CD4-positive, CD25-positive, alpha-beta regulatory T cell (primary cell): ENCODE measurements around the gene FATE1. TPM values are rescaled to one million over a fixed set of nuclear protein-coding genes. Genes with fewer than 3 reads are reported as not detected.
A peak's percentile ranks its signal among the peaks of the same experiment; 100 is the strongest.
"Not testable (repeated sequence)": the region's sequence is repeated elsewhere in the genome, so short reads cannot be mapped to it uniquely, and the experiment has no call there.

Source experiments
- ATAC-seq, 2 donors: fragments of 150-1000 bp; cut with Tn5 transposase; one replicate each; pipeline ENCODE4 v1.10.0; 2021; ENCODE audit warnings: low read depth in 2 of 2, moderate number of reproducible peaks in 2 of 2, moderate library complexity in 1 of 2
- DNase-seq, 3 donors: peaks; one replicate each; pipeline versions ENCODE4 v3.0.0 to v3.0.0-alpha.2; 2012 to 2022; ENCODE audit warnings: mixed read lengths in 1 of 3
- H3K27ac ChIP-seq: one replicate; pipeline ENCODE4 v1.7.0; 2013; ENCODE audit warnings: mild to moderate bottlenecking, low read length; ENCODE audit not compliant: insufficient read depth, poor library complexity, severe bottlenecking
- H3K27me3 ChIP-seq: one replicate; pipeline ENCODE4 v1.7.0; 2013; ENCODE audit warnings: low read length; ENCODE audit not compliant: control insufficient read depth, insufficient read depth
- H3K36me3 ChIP-seq: one replicate; pipeline ENCODE4 v1.7.0; 2013; ENCODE audit warnings: mild to moderate bottlenecking, low read length, moderate library complexity; ENCODE audit not compliant: control insufficient read depth, insufficient read depth
- H3K4me1 ChIP-seq: 2 replicates; pipeline ENCODE4 v1.7.0; 2013; ENCODE audit warnings: mild to moderate bottlenecking, low read length; ENCODE audit not compliant: insufficient read depth, control insufficient read depth, poor library complexity, severe bottlenecking
- H3K4me3 ChIP-seq: one replicate; pipeline ENCODE4 v1.7.0; 2013; ENCODE audit warnings: low read depth, mild to moderate bottlenecking, low read length, moderate library complexity
- H3K9me3 ChIP-seq, 2 experiments: 1 replicate in 1 of 2; 2 replicates in 1 of 2; pipeline ENCODE4 v1.7.0; 2013; ENCODE audit warnings: low read length in 2 of 2, mild to moderate bottlenecking in 1 of 2, moderate library complexity in 1 of 2; ENCODE audit not compliant: control insufficient read depth in 2 of 2
- H3K27ac Mint-ChIP-seq, 3 donors: one replicate each; pipeline ENCODE4 v1.8.0; 2020 to 2022; ENCODE audit warnings: mild to moderate bottlenecking in 3 of 3, mixed read lengths in 3 of 3, moderate library complexity in 2 of 3
- H3K27me3 Mint-ChIP-seq: one replicate; pipeline ENCODE4 v1.8.0; 2022; ENCODE audit warnings: mild to moderate bottlenecking, mixed read lengths
- H3K36me3 Mint-ChIP-seq: one replicate; pipeline ENCODE4 v1.8.0; 2020; ENCODE audit warnings: mixed read lengths
- H3K4me1 Mint-ChIP-seq, 4 donors: one replicate each; pipeline ENCODE4 v1.8.0; 2020 to 2022; ENCODE audit warnings: mixed read lengths in 4 of 4, mild to moderate bottlenecking in 1 of 4
- H3K4me3 Mint-ChIP-seq, 4 donors: one replicate each; pipeline ENCODE4 v1.8.0; 2020 to 2022; ENCODE audit warnings: mild to moderate bottlenecking in 4 of 4, mixed read lengths in 4 of 4, moderate library complexity in 3 of 4
- H3K9me3 Mint-ChIP-seq, 7 donors: one replicate each; pipeline ENCODE4 v1.8.0; 2020 to 2022; ENCODE audit warnings: mixed read lengths in 7 of 7, mild to moderate bottlenecking in 3 of 7, moderate library complexity in 2 of 7
- polyA plus RNA-seq, 4 donors: library from polyadenylated mRNA; unstranded; fragments of 300-500 nt; fragmentation: Illumina TruSeq; gene quantifications; one replicate each; pipeline ENCODE4 v1.2.3, GENCODE V29; 2021
- total RNA-seq: library from RNA; stranded (reverse); gene quantifications from one replicate; pipeline ENCODE4 v1.2.3, GENCODE V29; 2022

FATE1 gene
- total and polyA plus RNA-seq, 5 donors from 2014 or later: not detected

DNA sequence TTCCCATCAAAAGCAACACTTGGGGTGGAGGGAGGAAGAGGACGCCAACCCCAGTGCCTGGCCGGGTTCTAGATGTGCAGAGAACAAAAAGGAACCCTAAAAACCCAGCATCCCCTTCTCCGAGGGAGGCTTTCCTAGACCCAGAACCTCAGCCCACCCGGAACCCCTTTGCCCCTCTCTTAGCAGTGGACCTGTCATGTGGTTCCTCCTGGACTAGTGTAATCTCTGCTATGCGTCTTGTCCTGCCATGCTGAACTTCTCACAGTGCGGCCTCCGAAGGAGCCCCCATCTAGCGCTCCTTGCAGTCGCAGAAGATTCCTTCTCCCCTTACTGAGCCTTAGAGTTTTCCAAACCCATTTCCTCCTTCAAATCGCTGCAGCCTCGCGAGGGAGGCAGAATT, 21.7 kb upstream of the FATE1 start:
- ATAC-seq: no peak
- H3K9me3 ChIP-seq: no peaks in the 10 kb centered on the region
- H3K27me3 ChIP-seq: no peaks in the 10 kb centered on the region
- H3K27ac Mint-ChIP-seq: no peak overlapping the region
- peaks cover 0 to 1% (median 0%) of the 10 kb centered on the region in 7 donors for H3K9me3 Mint-ChIP-seq
- H3K36me3 Mint-ChIP-seq: no peaks in the 10 kb centered on the region
- no peaks in the 10 kb centered on the region for H3K4me1 ChIP-seq
- H3K4me3 Mint-ChIP-seq: no peak overlapping the region
- H3K27ac ChIP-seq: no peak overlapping the region
- no peak overlapping the region for H3K4me3 ChIP-seq
- no peaks in the 10 kb centered on the region for H3K36me3 ChIP-seq
- H3K27me3 Mint-ChIP-seq: peaks cover 16% of the 10 kb centered on the region
- H3K4me1 Mint-ChIP-seq: peaks cover 0 to 2% (median 0%) of the 10 kb centered on the region in 4 donors
- no peak for DNase-seq

DNA sequence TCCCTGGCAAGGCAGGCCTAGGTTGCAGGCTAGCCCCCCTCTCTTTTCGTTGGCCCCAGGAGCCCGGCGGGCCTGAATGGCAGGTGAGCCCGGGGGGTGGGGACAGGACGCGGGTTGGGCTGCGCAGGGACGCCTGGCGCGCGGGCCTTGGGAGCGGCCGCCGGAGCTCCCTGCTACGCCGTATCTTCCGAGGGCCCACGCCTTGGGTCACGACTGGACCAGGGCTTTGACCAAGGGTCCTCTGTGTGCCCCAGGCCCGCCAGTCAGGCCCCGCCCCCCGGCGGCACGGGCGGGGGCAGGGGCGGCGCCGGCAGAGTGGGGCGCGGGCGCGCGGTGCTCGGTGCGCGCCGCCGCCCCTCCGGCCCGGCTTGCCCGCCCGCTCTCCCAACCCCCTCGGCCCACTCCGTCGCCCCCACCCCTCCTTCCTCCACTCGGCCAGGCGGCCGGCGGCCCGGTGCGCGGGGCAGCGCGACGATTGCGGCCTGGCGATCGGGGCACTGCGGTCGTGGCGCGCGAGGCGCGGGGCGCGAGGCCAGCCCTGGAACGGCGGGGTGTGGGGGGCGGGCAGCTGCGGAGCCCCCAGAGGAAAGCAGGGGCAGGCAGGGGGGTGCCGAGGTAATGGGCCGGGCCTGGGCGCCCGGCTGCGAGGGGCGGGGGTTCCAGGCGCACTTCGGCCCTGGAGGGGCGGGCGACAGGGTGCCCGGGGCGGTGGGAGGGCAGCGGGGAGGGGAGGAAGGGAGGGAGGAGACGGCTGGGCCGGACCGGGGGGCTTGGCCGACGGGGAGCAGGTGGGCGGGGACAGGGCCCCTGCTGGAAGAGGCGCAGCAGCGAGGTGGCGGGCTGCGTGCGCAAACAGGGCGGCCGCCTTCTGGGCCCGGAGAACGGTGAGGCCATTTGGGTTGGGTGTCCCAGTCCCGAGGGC, 20.9 kb upstream of the FATE1 start, which contains the start of gene PRRG3:
TSS of gene PRRG3 (plus strand) at position 798 of the 922 bp plus-strand sequence. CDS start 3,357 bp downstream, outside the sequence.
- no peak within 1 kb of the TSS for H3K27ac ChIP-seq
- H3K4me1 Mint-ChIP-seq: peaks cover 0 to 2% (median 0%) of the 10 kb centered on the region in 4 donors
- no peaks in the 10 kb centered on the region for H3K36me3 ChIP-seq
- H3K27me3 ChIP-seq: no peaks in the 10 kb centered on the region
- H3K27ac Mint-ChIP-seq: no peak within 1 kb of the TSS
- H3K4me1 ChIP-seq: no peaks in the 10 kb centered on the region
- H3K9me3 Mint-ChIP-seq: peaks cover 0 to 1% (median 0%) of the 10 kb centered on the region in 7 donors
- no peaks in the 10 kb centered on the region for H3K36me3 Mint-ChIP-seq
- H3K27me3 Mint-ChIP-seq: peaks cover 16% of the 10 kb centered on the region
- H3K9me3 ChIP-seq: no peaks in the 10 kb centered on the region
- H3K4me3 Mint-ChIP-seq: peak within 1 kb of the TSS in 1 of 4 donors; percentile 46
- no peak for ATAC-seq
- H3K4me3 ChIP-seq: no peak within 1 kb of the TSS
- no peak for DNase-seq

DNA sequence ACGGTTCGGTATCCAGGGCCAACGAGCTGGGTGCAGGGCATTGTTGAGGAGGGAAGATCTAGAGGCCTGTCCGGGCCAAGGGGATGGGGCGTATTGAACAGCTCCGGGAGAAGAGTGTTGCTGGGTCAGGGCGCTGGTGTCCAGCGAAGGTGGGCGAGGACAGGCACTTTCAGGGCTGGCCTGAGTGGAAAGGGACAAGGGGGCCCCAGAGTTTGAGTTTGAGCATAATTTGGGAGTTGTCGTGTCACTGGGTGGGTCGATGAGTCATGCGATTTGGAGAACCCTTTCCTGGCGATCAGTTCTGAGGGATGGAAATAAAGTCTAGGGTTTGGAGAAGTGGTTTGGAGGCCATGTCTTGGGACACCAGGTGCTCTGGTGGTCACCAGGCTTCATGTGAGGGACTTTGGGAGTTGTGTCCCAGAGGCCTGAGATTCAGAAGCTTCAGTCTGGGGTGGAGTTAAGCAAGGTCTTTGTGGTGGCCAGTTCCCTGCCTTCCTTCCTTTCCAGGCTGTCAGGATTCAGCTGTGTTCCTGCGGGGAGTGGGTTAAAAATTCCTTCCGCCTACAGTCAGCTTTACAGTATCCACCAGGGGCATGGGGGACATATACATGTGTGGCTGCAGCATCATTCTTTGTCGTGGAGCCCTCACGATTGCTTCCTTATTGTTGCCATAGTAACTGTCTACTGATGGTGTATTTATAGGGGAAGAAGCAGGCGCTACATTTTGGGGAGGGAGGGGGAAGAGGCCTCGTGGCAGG, 20.1 kb upstream of the FATE1 start:
- Histone ChIP-seq H3K27me3 (no peaks in the 10 kb centered on the region), H3K9me3 (no peaks in the 10 kb centered on the region), H3K36me3 (no peaks in the 10 kb centered on the region), H3K4me3 (no peak overlapping the region), H3K27ac (no peak overlapping the region), H3K4me1 (no peaks in the 10 kb centered on the region)
- no peak overlapping the region for H3K27ac Mint-ChIP-seq
- DNase-seq: no peak
- peak overlapping the region in 1 of 4 donors; percentile 46 for H3K4me3 Mint-ChIP-seq
- ATAC-seq: no peak
- H3K9me3 Mint-ChIP-seq: peaks cover 0 to 1% (median 0%) of the 10 kb centered on the region in 7 donors
- peaks cover 0 to 2% (median 0%) of the 10 kb centered on the region in 4 donors for H3K4me1 Mint-ChIP-seq
- H3K27me3 Mint-ChIP-seq: peaks cover 16% of the 10 kb centered on the region
- H3K36me3 Mint-ChIP-seq: no peaks in the 10 kb centered on the region

DNA sequence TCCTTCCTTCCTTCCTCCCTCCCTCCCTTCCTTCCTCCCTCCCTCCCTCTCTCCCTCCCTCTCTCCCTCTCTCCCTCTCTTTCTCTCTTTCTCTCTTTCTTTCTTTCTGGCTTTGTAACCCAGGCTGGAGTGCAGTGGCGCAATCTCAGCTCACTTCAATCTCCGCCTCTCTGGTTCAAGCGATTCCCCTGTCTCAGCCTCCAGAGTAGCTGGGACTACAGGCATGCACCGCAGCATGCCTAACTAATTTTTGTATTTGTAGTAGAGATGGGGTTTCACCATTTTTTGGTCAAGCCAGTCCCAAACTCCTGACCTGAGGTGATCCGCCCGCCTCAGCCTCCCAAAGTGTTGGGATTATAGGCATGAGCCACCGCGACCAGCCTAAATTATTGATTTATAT, 18.8 kb upstream of the FATE1 start:
- not testable (repeated sequence) for ATAC-seq

DNA sequence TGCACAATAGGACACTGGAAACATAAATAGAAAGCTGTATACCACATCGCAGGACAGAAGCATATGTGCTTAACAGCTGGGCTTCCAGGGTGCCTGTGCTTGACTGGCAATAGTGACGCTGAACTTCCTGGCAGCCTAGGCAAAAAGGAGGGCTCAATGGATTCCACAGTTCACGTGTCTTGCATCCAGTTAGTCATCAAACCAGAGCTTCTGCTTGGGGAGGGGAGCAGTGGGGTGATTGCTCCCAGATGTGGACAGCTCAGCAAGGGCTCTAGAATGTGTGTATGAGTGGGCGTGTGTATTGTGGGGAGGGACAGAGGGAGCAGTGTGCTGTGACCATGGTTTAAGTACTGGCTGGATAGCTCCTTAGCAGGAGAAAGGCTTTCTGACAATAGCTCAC, 18.3 kb upstream of the FATE1 start:
- no peak for DNase-seq
- Histone ChIP-seq H3K27ac (no peak overlapping the region), H3K4me3 (no peak overlapping the region), H3K4me1 (no peaks in the 10 kb centered on the region), H3K9me3 (no peaks in the 10 kb centered on the region), H3K27me3 (no peaks in the 10 kb centered on the region), H3K36me3 (no peaks in the 10 kb centered on the region)
- Mint-ChIP-seq H3K9me3 (peaks cover 0 to under 1% (median 0%) of the 10 kb centered on the region in 7 donors), H3K4me1 (peaks cover 0 to 2% (median 0%) of the 10 kb centered on the region in 4 donors), H3K27me3 (peaks cover 16% of the 10 kb centered on the region), H3K36me3 (no peaks in the 10 kb centered on the region), H3K27ac (no peak overlapping the region), H3K4me3 (no peak overlapping the region)
- no peak for ATAC-seq

More for the DNA sequence above, 18.8 kb upstream of the FATE1 start:
- not testable (repeated sequence) for H3K9me3 Mint-ChIP-seq, H3K27me3 ChIP-seq, H3K27ac Mint-ChIP-seq, H3K4me3 Mint-ChIP-seq, H3K9me3 ChIP-seq, H3K4me3 ChIP-seq, H3K4me1 ChIP-seq, H3K36me3 ChIP-seq, DNase-seq, H3K4me1 Mint-ChIP-seq, H3K36me3 Mint-ChIP-seq, H3K27ac ChIP-seq
- H3K27me3 Mint-ChIP-seq: peaks cover 16% of the 10 kb centered on the region

GRCh38 chrX:151698485-151698884, 17.4 kb upstream of the FATE1 start:
- Mint-ChIP-seq H3K4me3 (no peak overlapping the region), H3K4me1 (peaks cover 0 to 2% (median 0%) of the 10 kb centered on the region in 4 donors), H3K9me3 (no peaks in the 10 kb centered on the region), H3K27me3 (peaks cover 16% of the 10 kb centered on the region), H3K27ac (no peak overlapping the region), H3K36me3 (no peaks in the 10 kb centered on the region)
- H3K4me3 ChIP-seq: no peak overlapping the region
- H3K9me3 ChIP-seq: no peaks in the 10 kb centered on the region
- H3K27me3 ChIP-seq: no peaks in the 10 kb centered on the region
- DNase-seq: no peak
- no peaks in the 10 kb centered on the region for H3K4me1 ChIP-seq
- no peak for ATAC-seq
- no peaks in the 10 kb centered on the region for H3K36me3 ChIP-seq
- no peak overlapping the region for H3K27ac ChIP-seq

GRCh38 chrX:151699746-151700145, 16.1 kb upstream of the FATE1 start:
- Histone ChIP-seq H3K36me3 (no peaks in the 10 kb centered on the region), H3K27me3 (no peaks in the 10 kb centered on the region), H3K9me3 (no peaks in the 10 kb centered on the region), H3K4me3 (no peak overlapping the region), H3K27ac (no peak overlapping the region), H3K4me1 (no peaks in the 10 kb centered on the region)
- H3K36me3 Mint-ChIP-seq: no peaks in the 10 kb centered on the region
- no peak for ATAC-seq
- DNase-seq: no peak
- peaks cover 16% of the 10 kb centered on the region for H3K27me3 Mint-ChIP-seq
- H3K4me1 Mint-ChIP-seq: peaks cover 0 to 2% (median 0%) of the 10 kb centered on the region in 4 donors
- H3K9me3 Mint-ChIP-seq: peaks cover 0 to 2% (median 0%) of the 10 kb centered on the region in 7 donors
- peak overlapping the region in 1 of 3 donors; percentile 59 for H3K27ac Mint-ChIP-seq
- H3K4me3 Mint-ChIP-seq: no peak overlapping the region
